ENCODE measurements around the gene PGLYRP1. TPM values are rescaled to one million over a fixed set of nuclear protein-coding genes. Genes with fewer than 3 reads are reported as not detected.

PGLYRP1 gene
- total RNA-seq, 1 experiment from 2014 or later: not detected

DNA sequence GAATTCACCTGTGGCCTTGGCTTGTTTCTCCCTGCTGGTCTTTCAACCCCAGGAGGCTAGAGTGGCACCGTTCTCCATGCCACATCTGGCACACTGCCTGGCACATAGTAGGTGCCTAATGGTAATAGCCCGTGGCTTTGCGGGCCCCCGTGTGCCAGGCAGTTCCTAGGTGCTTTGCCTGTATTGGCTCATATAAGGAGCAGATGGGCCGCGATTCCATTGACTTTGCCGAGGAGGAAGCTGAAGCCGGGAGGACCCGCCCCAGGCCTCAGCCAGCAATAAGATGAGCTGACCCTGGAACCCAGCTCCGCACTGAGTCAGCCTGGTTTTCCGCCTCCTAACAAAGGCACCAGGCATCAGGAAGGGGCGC lies 807 bp downstream of the PGLYRP1 start (continued):
- TF ChIP-seq, protein P1, sequence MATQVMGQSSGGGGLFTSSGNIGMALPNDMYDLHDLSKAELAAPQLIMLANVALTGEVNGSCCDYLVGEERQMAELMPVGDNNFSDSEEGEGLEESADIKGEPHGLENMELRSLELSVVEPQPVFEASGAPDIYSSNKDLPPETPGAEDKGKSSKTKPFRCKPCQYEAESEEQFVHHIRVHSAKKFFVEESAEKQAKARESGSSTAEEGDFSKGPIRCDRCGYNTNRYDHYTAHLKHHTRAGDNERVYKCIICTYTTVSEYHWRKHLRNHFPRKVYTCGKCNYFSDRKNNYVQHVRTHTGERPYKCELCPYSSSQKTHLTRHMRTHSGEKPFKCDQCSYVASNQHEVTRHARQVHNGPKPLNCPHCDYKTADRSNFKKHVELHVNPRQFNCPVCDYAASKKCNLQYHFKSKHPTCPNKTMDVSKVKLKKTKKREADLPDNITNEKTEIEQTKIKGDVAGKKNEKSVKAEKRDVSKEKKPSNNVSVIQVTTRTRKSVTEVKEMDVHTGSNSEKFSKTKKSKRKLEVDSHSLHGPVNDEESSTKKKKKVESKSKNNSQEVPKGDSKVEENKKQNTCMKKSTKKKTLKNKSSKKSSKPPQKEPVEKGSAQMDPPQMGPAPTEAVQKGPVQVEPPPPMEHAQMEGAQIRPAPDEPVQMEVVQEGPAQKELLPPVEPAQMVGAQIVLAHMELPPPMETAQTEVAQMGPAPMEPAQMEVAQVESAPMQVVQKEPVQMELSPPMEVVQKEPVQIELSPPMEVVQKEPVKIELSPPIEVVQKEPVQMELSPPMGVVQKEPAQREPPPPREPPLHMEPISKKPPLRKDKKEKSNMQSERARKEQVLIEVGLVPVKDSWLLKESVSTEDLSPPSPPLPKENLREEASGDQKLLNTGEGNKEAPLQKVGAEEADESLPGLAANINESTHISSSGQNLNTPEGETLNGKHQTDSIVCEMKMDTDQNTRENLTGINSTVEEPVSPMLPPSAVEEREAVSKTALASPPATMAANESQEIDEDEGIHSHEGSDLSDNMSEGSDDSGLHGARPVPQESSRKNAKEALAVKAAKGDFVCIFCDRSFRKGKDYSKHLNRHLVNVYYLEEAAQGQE (IDR thresholded peaks at IDR 0.05; ENCODE audit: low read depth): no peak
- no peak for TF ChIP-seq CEBPB (IDR thresholded peaks at IDR 0.05; ENCODE audit: low read depth)
- TF ChIP-seq ZFX (IDR thresholded peaks at IDR 0.05): no peak

DNA sequence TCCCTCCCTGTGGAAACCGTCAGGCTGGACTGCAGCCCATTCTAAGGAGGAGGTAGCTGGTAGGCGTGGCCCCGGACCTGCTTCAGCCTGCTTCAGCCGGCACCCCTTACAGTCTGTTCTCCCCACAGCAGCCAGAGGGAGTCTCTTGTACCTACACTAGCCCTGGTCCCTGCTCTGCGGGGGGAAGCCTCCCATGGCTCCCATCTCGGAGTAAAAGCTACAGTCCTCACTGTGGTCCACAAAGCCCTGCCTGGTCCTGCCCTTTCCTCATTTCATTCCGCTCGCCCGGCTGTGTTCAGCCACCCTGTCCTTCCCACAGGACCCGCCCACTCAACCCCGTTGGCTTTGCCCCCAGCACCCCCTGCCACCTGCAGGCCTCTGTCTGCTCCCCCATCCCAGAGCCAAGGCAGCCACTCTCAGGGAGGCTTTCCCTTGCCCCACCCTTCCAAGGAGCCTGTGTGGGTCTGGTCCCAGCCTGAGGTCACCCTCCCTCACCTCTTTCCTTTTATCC lies 1.3 kb downstream of the PGLYRP1 start:
- POLR2A ChIA-PET: no interaction called here

More for the DNA sequence above, 1.3 kb downstream of the PGLYRP1 start:
- ATAC-seq (peak; percentile 43; the same call in 1 of the 2 replicates), DNase-seq (ENCODE audit: low read depth, low spot score) (no peak)
- no peak for TF ChIP-seq TCF7L2 (IDR thresholded peaks at IDR 0.05; ENCODE audit: borderline replicate concordance, extremely low read depth, insufficient read depth, insufficient read length)
- TF ChIP-seq, protein P2, sequence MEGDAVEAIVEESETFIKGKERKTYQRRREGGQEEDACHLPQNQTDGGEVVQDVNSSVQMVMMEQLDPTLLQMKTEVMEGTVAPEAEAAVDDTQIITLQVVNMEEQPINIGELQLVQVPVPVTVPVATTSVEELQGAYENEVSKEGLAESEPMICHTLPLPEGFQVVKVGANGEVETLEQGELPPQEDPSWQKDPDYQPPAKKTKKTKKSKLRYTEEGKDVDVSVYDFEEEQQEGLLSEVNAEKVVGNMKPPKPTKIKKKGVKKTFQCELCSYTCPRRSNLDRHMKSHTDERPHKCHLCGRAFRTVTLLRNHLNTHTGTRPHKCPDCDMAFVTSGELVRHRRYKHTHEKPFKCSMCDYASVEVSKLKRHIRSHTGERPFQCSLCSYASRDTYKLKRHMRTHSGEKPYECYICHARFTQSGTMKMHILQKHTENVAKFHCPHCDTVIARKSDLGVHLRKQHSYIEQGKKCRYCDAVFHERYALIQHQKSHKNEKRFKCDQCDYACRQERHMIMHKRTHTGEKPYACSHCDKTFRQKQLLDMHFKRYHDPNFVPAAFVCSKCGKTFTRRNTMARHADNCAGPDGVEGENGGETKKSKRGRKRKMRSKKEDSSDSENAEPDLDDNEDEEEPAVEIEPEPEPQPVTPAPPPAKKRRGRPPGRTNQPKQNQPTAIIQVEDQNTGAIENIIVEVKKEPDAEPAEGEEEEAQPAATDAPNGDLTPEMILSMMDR (IDR thresholded peaks at IDR 0.05 in 2 of 3, conservative IDR thresholded peaks at IDR 0.05 in 1 of 3; ENCODE audit: borderline replicate concordance in 1 of 3, insufficient read depth in 1 of 3, low read depth in 2 of 3, low read length in 2 of 3): peak in 1 of 3 experiments; percentile 11; a peak in 1 of 6 replicates
- ChIA-PET CTCF (interaction anchor here (1.5 kb wide), 1 partner anchor 56 kb away, joined by 5 read pairs; no protein-coding TSS in a partner anchor), RAD21 (ENCODE audit: low non-redundant PET in 1 of 2, low total read pairs in 2 of 2, uncharacterized antibody in 2 of 2, unreplicated experiment in 2 of 2) (no interaction called here)
- peaks cover 0 to 10% of the 10 kb centered on the region in 2 experiments; a peak in 2 of 4 replicates for H3K4me1 ChIP-seq (ENCODE audit: control insufficient read depth in 1 of 2, insufficient read depth in 2 of 2, low read length in 2 of 2)
- no peak overlapping the region for H3K4me3 ChIP-seq (replicated peaks in 1 of 2; ENCODE audit: low read depth in 1 of 2, low read length in 2 of 2)
- no peak overlapping the region for H3K9ac ChIP-seq (ENCODE audit: low read length)
- H3K27me3 ChIP-seq (ENCODE audit: insufficient read depth, low read length): no peaks in the 10 kb centered on the region
- H4K20me1 ChIP-seq (ENCODE audit: insufficient read depth): no peaks in the 10 kb centered on the region
- no peak overlapping the region for H3K27ac ChIP-seq (ENCODE audit: low read depth, low read length)
- H3K4me2 ChIP-seq (ENCODE audit: low read length): no peak overlapping the region
- H2AFZ ChIP-seq (ENCODE audit: low read depth, low read length, poor library complexity, severe bottlenecking): no peak overlapping the region
- no peaks in the 10 kb centered on the region for H3K9me3 ChIP-seq (ENCODE audit: control insufficient read depth in 1 of 2, insufficient read depth in 1 of 2, low read depth in 1 of 2, low read length in 2 of 2)
- H3K9me2 ChIP-seq (ENCODE audit: insufficient read depth): no peaks in the 10 kb centered on the region
- H3K79me2 ChIP-seq (ENCODE audit: insufficient read depth, low read length): no peaks in the 10 kb centered on the region
- intact Hi-C loops (cut with micrococcal nuclease): no loop called here
- 0 out of 4 replicates have a peak, but pooled peaks cover 0 to 4% of the 10 kb centered on the region in 2 experiments for H3K36me3 ChIP-seq (ENCODE audit: control insufficient read depth in 1 of 2, insufficient read depth in 2 of 2, low read length in 2 of 2)
- no TSS peak for BruUV-seq (replicated peaks)

All from HCT116 (cell line).